Neural cell (in vitro differentiated cells): ENCODE results near the gene ITPR2. TPM values are rescaled to one million over a fixed set of nuclear protein-coding genes. Genes with fewer than 3 reads are reported as not detected.

Experiments used
- H2AFZ ChIP-seq: fragments of 200-600, 300-800 bp; sonication (generic), shearing (Covaris generic); 2 replicates; pipeline ENCODE4 v1.6.0; 2014; ENCODE audit warnings: low read depth, mild to moderate bottlenecking, antibody characterized with exemption, low read length, moderate library complexity
- H3F3A ChIP-seq: fragments of 200-600 bp; shearing (Covaris generic); 2 replicates; pipeline ENCODE4 v1.6.1; 2016; ENCODE audit warnings: mild to moderate bottlenecking, moderate library complexity, mixed read lengths, antibody characterized with exemption, low read length; ENCODE audit not compliant: insufficient read depth, poor library complexity, severe bottlenecking
- H3K27ac ChIP-seq: fragments of 200-600, 300-800 bp; sonication (generic), shearing (Covaris generic); 2 replicates; pipeline ENCODE4 v1.5.1; 2014; ENCODE audit warnings: mild to moderate bottlenecking, low read length, moderate library complexity
- H3K27me3 ChIP-seq: fragments of 300-800, 200-600 bp; sonication (generic), shearing (Covaris generic); 2 replicates; pipeline ENCODE4 v1.6.0; 2014; ENCODE audit warnings: mild to moderate bottlenecking, low read depth, low read length, moderate library complexity; ENCODE audit not compliant: insufficient read depth
- H3K36me3 ChIP-seq: fragments of 300-800, 200-600 bp; sonication (generic), shearing (Covaris generic); 2 replicates; pipeline ENCODE4 v1.5.1; 2014; ENCODE audit warnings: mild to moderate bottlenecking, antibody characterized with exemption, low read length, moderate library complexity; ENCODE audit not compliant: insufficient read depth
- H3K4me2 ChIP-seq: fragments of 300-800, 200-600 bp; sonication (generic), shearing (Covaris generic); 2 replicates; pipeline ENCODE4 v1.6.0; 2014; ENCODE audit warnings: mild to moderate bottlenecking, low read length
- H3K4me3 ChIP-seq: fragments of 300-800, 200-600 bp; sonication (generic), shearing (Covaris generic); 2 replicates; pipeline ENCODE4 v1.5.1; 2014; ENCODE audit warnings: mild to moderate bottlenecking, low read length, moderate library complexity
- H3K79me2 ChIP-seq: fragments of 200-600 bp; shearing (Covaris generic); replicated peaks from 2 replicates; pipeline ENCODE4 v1.6.0; 2014; ENCODE audit warnings: mild to moderate bottlenecking, low read length, moderate library complexity; ENCODE audit not compliant: insufficient read depth
- H3K9ac ChIP-seq: fragments of 300-800, 200-600 bp; sonication (generic), shearing (Covaris generic); 2 replicates; pipeline ENCODE4 v1.6.1; 2016; ENCODE audit warnings: mild to moderate bottlenecking, low read length, mixed read lengths
- H3K9me2 ChIP-seq: fragments of 200-600 bp; shearing (Covaris generic); 2 replicates; pipeline ENCODE4 v1.6.1; 2016; ENCODE audit warnings: mild to moderate bottlenecking, low read length, mixed read lengths; ENCODE audit not compliant: insufficient read depth
- H3K9me3 ChIP-seq: fragments of 200-600, 300-800 bp; sonication (generic), shearing (Covaris generic); 2 replicates; pipeline ENCODE4 v1.6.1; 2016; ENCODE audit warnings: mild to moderate bottlenecking, mixed run types, low read length, moderate library complexity, mixed read lengths
- H4K20me1 ChIP-seq: fragments of 200-600 bp; shearing (Covaris generic); 2 replicates; pipeline ENCODE4 v1.6.1; 2016; ENCODE audit warnings: mild to moderate bottlenecking, mixed run types; ENCODE audit not compliant: insufficient read depth
- EP300 ChIP-seq: fragments of 450-650 bp; conservative IDR thresholded peaks from 2 replicates; pipeline ENCODE4 v1.6.1; 2014; ENCODE audit warnings: antibody characterized with exemption, mild to moderate bottlenecking, moderate library complexity; ENCODE audit not compliant: poor library complexity, severe bottlenecking
- EZH2 ChIP-seq: fragments of 200-600, 300-800 bp; shearing (Covaris generic), sonication (generic); IDR thresholded peaks from 2 replicates; pipeline ENCODE4 v1.6.1; 2014; ENCODE audit warnings: antibody characterized with exemption, low read length, borderline replicate concordance, mild to moderate bottlenecking; ENCODE audit not compliant: insufficient read depth, poor library complexity, severe bottlenecking
- MXI1 ChIP-seq: fragments of 450-650 bp; conservative IDR thresholded peaks from 2 replicates; pipeline ENCODE4 v1.6.1; 2014; ENCODE audit warnings: antibody characterized with exemption, mild to moderate bottlenecking; ENCODE audit not compliant: poor library complexity, severe bottlenecking
- POLR2AphosphoS5 ChIP-seq: IDR thresholded peaks from 2 replicates; pipeline ENCODE4 v1.6.1; 2012
- RAD21 ChIP-seq: fragments of 450-650 bp; conservative IDR thresholded peaks from 2 replicates; pipeline ENCODE4 v1.6.1; 2014; ENCODE audit warnings: antibody characterized with exemption, mild to moderate bottlenecking, moderate library complexity
- TAF1 ChIP-seq: IDR thresholded peaks from 2 replicates; pipeline ENCODE4 v1.6.1; 2012; ENCODE audit warnings: low read depth
- polyA plus RNA-seq: library from polyadenylated mRNA; depleted of rRNA; stranded (reverse); fragments of >200 nt; gene quantifications from 2 replicates; pipeline ENCODE4 v1.2.3, GENCODE V29; 2014
- TF ChIP-seq, protein P1 (sequence below): fragments of 450-650 bp; IDR thresholded peaks from 2 replicates; pipeline ENCODE4 v1.5.1; 2014; ENCODE audit warnings: antibody characterized with exemption, mild to moderate bottlenecking, moderate library complexity; ENCODE audit not compliant: poor library complexity, severe bottlenecking
- TF ChIP-seq, protein P2 (sequence below): IDR thresholded peaks from 2 replicates; pipeline ENCODE4 v1.6.1; 2012; ENCODE audit warnings: borderline replicate concordance

Gene ITPR2
- polyA plus RNA-seq, 1 donor from 2014 or later = 2.0 TPM

GRCh38 chr12:26622601-26623000 lies 210.4 kb downstream of the ITPR2 start:
- Histone ChIP-seq H3K36me3 (no peaks in the 10 kb centered on the region), H3F3A (no peaks in the 10 kb centered on the region), H3K27me3 (no peaks in the 10 kb centered on the region), H3K27ac (no peak overlapping the region), H3K9me3 (no peaks in the 10 kb centered on the region), H3K79me2 (no peaks in the 10 kb centered on the region), H4K20me1 (no peaks in the 10 kb centered on the region), H3K4me3 (no peak overlapping the region), H3K9me2 (no peaks in the 10 kb centered on the region), H3K4me2 (no peak overlapping the region), H3K9ac (no peak overlapping the region), H2AFZ (no peak overlapping the region)
- TF ChIP-seq TAF1 = no peak
- no peak for TF ChIP-seq EP300
- TF ChIP-seq POLR2AphosphoS5 = no peak
- no peak for TF ChIP-seq MXI1
- TF ChIP-seq, protein P1, sequence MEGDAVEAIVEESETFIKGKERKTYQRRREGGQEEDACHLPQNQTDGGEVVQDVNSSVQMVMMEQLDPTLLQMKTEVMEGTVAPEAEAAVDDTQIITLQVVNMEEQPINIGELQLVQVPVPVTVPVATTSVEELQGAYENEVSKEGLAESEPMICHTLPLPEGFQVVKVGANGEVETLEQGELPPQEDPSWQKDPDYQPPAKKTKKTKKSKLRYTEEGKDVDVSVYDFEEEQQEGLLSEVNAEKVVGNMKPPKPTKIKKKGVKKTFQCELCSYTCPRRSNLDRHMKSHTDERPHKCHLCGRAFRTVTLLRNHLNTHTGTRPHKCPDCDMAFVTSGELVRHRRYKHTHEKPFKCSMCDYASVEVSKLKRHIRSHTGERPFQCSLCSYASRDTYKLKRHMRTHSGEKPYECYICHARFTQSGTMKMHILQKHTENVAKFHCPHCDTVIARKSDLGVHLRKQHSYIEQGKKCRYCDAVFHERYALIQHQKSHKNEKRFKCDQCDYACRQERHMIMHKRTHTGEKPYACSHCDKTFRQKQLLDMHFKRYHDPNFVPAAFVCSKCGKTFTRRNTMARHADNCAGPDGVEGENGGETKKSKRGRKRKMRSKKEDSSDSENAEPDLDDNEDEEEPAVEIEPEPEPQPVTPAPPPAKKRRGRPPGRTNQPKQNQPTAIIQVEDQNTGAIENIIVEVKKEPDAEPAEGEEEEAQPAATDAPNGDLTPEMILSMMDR = no peak
- TF ChIP-seq RAD21 = no peak

- Histone ChIP-seq H3K27ac (no peak overlapping the region), H3K36me3 (no peaks in the 10 kb centered on the region), H3K9me3 (no peaks in the 10 kb centered on the region), H4K20me1 (no peaks in the 10 kb centered on the region), H3K27me3 (no peaks in the 10 kb centered on the region), H3K79me2 (no peaks in the 10 kb centered on the region), H3K4me3 (no peak overlapping the region), H3K9ac (no peak overlapping the region), H3F3A (no peaks in the 10 kb centered on the region), H3K4me2 (no peak overlapping the region), H2AFZ (no peak overlapping the region), H3K9me2 (no peaks in the 10 kb centered on the region)
- TF ChIP-seq EZH2 (no peak), MXI1 (no peak), POLR2AphosphoS5 (no peak)
- TF ChIP-seq, protein P2, sequence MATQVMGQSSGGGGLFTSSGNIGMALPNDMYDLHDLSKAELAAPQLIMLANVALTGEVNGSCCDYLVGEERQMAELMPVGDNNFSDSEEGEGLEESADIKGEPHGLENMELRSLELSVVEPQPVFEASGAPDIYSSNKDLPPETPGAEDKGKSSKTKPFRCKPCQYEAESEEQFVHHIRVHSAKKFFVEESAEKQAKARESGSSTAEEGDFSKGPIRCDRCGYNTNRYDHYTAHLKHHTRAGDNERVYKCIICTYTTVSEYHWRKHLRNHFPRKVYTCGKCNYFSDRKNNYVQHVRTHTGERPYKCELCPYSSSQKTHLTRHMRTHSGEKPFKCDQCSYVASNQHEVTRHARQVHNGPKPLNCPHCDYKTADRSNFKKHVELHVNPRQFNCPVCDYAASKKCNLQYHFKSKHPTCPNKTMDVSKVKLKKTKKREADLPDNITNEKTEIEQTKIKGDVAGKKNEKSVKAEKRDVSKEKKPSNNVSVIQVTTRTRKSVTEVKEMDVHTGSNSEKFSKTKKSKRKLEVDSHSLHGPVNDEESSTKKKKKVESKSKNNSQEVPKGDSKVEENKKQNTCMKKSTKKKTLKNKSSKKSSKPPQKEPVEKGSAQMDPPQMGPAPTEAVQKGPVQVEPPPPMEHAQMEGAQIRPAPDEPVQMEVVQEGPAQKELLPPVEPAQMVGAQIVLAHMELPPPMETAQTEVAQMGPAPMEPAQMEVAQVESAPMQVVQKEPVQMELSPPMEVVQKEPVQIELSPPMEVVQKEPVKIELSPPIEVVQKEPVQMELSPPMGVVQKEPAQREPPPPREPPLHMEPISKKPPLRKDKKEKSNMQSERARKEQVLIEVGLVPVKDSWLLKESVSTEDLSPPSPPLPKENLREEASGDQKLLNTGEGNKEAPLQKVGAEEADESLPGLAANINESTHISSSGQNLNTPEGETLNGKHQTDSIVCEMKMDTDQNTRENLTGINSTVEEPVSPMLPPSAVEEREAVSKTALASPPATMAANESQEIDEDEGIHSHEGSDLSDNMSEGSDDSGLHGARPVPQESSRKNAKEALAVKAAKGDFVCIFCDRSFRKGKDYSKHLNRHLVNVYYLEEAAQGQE = no peak
- TF ChIP-seq, protein P1 = no peak
These were observed 211.1 kb downstream of the ITPR2 start for GRCh38 chr12:26621932-26622331.
